HG03521 (cell line): Measurements from ENCODE around the gene GBA2.

Source experiments
- ATAC-seq: cut with Tn5 transposase; IDR thresholded peaks from one replicate; pipeline ENCODE4 v1.9.1; 2021; ENCODE audit warnings: mild to moderate bottlenecking, moderate library complexity; ENCODE audit not compliant: unreplicated experiment

The GBA2 gene

GRCh38 chr9:35766997-35767396, 18.0 kb upstream of the GBA2 start:
- ATAC-seq, result no peak

GRCh38 chr9:35763803-35764202, 14.8 kb upstream of the GBA2 start:
- no peak for ATAC-seq

GRCh38 chr9:35763181-35763580, 14.2 kb upstream of the GBA2 start:
- ATAC-seq, result no peak

GRCh38 chr9:35760651-35761050, 11.6 kb upstream of the GBA2 start:
- no peak for ATAC-seq

DNA sequence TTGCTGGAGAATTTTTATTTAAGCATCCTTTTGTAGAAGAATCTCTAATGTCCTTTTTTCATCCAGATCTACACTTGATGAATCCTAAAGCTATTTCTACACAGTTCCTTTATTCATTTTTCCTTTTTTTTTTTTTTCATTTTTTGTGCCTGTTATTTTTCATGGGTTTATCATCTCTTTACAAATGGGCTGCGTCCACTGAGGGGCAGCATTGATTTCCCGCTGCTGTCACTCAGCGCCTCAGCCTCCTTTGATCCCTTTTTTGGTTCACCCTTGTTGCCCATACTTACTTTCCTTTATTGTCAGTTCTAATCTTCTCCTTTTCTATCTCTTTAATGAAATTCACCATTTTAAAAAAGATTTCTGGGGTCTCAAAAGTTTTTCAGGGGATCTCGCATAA, 10.8 kb upstream of the GBA2 start:
- no peak for ATAC-seq

DNA sequence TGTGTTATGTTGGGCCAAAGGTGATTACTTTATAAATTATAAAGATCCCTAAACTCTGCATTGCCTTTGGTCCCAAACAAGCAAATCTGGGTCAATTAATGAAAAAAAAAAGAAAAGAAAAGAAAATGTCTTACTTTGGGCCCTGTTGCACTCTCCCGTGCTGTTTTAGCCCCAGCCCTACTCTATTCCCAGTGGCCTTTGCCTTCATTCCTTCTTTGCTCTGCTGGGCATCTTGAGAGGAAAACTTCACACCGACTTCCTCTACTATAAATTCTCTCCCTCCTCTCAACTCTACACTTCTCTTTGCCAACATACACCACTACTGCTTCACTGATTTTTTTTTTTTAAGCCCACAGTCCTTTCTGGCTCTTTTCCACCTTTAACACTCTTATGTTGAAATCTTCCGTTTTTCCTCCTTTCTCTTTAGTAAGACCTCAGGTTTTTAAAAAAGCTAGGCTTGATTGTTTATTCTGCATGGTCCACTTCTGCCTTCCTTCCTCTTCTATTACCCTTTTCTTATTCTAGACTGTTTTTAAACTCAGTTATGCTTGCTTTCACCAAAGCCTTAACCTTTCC, 9.5 kb upstream of the GBA2 start:
- ATAC-seq, result no peak

GRCh38 chr9:35757892-35758275, 8.9 kb upstream of the GBA2 start:
- ATAC-seq, result no peak

- peak; percentile 33 for ATAC-seq
These were observed 8.3 kb upstream of the GBA2 start for GRCh38 chr9:35757226-35757891.

GRCh38 chr9:35756275-35757225, 7.5 kb upstream of the GBA2 start:
- peak; percentile 54 for ATAC-seq

DNA sequence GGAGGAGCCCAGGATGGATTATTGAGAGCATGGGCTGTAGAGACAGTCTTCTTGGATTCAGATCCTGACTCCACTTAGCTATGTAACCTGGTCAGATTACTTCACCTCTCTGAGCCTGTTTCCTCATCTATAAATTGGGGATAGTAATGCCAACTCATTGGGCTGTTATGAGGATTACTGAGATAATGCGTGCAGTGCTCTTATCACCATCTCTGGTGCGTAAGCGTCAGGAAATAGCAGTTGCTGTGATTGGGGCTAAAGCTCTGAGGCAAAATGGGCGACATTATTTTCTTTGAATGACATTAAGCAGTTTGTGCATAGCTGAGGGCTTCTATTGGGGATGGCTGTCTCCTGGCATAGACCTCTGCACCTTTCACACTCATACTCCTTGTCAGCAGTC, 6.0 kb upstream of the GBA2 start:
- no peak for ATAC-seq

GRCh38 chr9:35754264-35754663, 5.2 kb upstream of the GBA2 start, which contains the start of gene MSMP:
Gene MSMP, minus strand, starts transcription at chr9:35754276. Its CDS starts 147 bp downstream, at chr9:35754129.
- ATAC-seq, result no peak

DNA sequence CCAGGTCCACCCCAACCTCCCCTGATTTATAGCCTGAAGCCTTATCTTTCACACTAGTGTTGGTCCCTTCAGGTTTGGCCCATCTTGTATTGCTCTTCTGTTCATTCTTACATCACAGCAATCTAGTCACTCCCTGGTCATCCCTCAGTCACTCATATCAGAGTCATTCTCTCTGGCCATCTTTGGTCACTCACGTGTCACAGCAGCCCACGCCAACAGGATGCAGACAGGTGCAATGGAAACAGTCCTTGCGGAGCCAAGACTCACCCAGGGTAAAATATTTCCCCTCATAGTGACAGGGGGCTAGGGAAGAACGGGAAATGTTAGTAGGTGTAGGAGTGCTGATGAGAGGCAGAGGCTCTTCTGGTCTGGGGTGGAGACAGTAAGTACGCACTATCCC, 4.4 kb upstream of the GBA2 start:
- ATAC-seq, result no peak

- no peak for ATAC-seq
These were observed 1.2 kb upstream of the GBA2 start for GRCh38 chr9:35750256-35750531.

- peak; percentile 25 for ATAC-seq
These were observed 657 bp upstream of the GBA2 start for GRCh38 chr9:35749515-35750255.

DNA sequence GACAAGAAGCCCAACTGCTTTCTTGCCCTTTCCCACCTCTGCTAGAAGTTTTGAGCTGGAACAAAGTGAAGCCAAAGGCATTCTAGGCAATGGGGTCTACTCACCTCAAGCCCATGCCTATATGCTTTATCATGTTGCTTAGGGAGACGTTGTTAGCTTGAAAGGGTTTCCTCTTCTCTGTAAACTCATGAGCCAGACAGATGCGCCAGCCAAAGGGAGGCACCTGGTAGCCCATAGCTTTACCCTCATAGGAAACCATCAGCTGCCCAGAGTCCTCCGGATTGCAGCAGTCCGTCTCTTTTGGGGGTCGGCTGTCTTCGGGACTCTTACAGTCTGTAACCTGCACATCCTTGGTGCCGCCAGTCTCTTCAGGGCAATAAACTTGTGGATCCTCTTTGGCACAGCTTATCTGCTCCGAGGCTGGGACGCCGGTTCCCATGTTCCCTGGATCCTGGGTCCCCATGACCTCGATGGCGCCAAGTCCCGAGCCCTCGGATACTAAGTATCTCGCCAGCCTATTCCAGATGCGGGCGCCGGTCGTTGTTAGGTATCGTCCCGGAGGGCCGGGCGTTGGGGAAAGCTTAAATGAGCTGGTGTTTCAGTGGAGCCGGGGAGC, 678 bp downstream of the GBA2 start:
- ATAC-seq, result no peak

- no peak for ATAC-seq
These were observed 2.4 kb downstream of the GBA2 start for GRCh38 chr9:35746583-35746982.

GRCh38 chr9:35745569-35745968, 3.5 kb downstream of the GBA2 start:
- no peak for ATAC-seq

- ATAC-seq, result no peak
These were observed 5.0 kb downstream of the GBA2 start for GRCh38 chr9:35743880-35744518.

- no peak for ATAC-seq
These were observed 5.6 kb downstream of the GBA2 start for GRCh38 chr9:35743452-35743851.

GRCh38 chr9:35741740-35742139, 7.3 kb downstream of the GBA2 start:
- ATAC-seq, result no peak
